ELF-1 (cell line): Measurements from ENCODE around the gene ZNF528.

Experiments
- DNase-seq: peaks from one replicate; pipeline ENCODE4 v3.0.0-alpha.2; 2016; ENCODE audit warnings: low read depth, low spot score

ZNF528 gene

DNA sequence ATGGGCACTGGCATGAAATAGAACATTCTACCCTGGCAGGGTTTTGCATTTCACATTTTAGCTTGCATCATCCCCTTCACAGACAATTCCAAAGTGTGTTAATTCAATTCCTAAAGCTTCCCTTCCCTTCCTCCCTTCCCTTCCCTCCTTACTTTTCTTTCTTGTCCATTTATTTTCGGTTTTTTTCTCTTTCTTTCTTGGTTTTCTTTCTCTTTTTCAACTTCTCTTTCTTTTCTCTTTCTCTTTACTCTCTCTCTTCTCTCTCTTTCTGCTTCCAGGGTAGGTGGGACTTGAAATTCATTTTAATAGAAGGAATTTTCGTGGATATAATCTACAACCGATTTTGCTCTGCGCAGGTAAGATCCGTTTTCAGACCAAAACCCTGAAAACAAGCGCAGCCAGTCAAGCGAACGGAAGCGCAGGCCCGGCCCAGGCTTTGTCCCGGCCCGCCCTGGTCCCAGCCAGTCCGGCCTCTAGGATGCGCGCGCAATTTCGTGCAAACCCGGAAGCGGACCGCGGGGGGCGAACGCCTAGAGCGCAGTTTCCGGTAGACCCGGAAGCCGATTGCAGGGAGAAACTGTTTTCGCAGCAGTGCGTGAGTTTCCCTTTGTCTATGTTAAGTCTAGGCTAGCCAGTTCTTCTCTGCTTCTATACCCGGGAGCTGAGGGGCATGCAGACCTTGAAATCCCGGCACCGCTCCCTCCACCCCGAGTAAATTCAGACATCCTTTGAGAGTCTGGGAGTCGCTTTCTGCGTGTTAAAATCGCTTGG is at the start of gene ZNF528:
ZNF528 (plus strand) TSS at position 540 of the 771 bp plus-strand sequence. CDS start 4,165 bp downstream, outside the sequence.
- DNase-seq: peak; percentile 95

DNA sequence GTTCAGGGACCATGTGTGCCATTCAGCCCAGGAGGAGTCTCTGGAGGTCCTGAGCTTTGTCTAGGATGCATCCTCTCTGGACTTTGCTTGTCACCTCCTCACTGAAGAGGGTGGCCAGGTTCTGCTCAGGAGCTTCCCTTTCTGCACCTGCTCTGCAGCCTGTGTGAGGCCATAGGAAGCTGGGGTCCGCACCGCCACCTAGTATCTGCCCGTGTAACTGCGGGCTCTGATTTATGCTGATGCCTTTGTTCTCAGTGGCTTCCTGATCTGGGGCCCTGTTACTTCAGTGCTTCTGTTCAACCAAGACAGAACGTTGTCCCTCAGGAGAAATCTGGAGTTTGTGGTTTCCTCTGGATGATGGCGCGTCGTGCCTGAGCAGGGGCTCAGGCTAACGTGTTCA is 46.1 kb upstream of the ZNF528 start:
- DNase-seq: peak; percentile 70

GRCh38 chr19:52366414-52366824 is 31.2 kb upstream of the ZNF528 start:
- DNase-seq: no peak

DNA sequence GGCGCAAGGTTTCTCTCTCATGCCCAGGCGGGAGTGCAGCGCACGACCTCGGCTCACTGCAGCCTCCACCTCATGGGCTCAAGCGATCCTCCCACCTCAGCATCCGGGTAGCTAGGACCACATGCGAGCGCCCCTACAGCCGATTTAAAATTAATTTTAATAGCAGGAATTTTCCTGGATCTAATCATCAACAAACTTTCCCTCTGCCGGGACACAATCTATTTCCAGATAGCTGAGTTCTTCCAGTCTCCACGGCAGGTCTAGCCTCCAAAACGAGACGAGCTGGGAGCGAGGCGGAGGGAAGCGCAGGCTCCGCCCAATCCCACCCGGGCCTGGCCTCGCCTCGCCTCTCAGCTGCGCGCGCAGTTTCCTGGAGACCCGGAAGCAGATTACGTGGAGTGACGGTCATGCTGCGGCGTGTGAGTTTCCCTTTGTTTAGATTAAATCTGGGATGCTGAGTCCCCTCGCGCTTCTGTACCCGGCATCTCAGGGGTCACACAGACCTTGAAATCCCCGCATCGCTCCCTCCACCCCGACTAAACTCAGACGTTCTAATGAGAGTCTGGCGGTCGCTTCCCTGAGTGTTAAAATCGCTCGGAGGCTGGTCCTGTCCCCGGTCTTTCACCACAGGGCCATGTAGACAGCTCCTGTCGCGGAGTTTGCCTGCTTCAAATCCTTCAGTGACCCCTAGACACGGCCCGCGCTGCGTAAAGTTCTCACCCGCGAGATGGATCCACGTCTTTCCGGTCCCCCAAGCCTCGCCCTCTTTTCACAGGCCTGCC is 27.9 kb upstream of the ZNF528 start, which contains the start of gene ZNF880:
ZNF880 (plus strand) TSS at position 365 of the 782 bp plus-strand sequence; CDS start at position 408, 43 bp downstream.
- peak; percentile 96 for DNase-seq

DNA sequence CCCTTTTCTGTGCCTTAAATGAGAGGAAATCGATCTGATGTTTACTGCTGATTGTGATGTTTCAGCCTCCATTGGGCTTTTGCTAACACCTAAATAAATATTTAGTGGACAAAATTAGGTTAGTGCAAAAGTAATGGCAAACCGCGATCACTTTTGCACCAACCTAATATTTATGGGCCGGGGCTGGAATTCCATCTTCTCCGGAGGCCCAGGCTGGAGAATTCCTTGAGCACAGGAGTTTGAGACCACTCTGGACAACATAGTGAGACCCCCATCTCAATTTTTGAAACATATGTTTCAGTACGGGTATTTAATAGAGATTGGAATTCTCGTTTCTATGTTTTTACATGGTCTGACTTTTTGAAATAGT is 27.3 kb upstream of the ZNF528 start:
- DNase-seq: no peak

- DNase-seq: no peak
Measured at GRCh38 chr19:52391135-52391534, 6.5 kb upstream of the ZNF528 start.

- no peak for DNase-seq
Measured at GRCh38 chr19:52398081-52398441, 412 bp downstream of the ZNF528 start.

- peak; percentile 43 for DNase-seq
Measured at GRCh38 chr19:52410276-52410675, 12.6 kb downstream of the ZNF528 start.

- DNase-seq: no peak
Measured at GRCh38 chr19:52415711-52416110, 18.1 kb downstream of the ZNF528 start.

DNA sequence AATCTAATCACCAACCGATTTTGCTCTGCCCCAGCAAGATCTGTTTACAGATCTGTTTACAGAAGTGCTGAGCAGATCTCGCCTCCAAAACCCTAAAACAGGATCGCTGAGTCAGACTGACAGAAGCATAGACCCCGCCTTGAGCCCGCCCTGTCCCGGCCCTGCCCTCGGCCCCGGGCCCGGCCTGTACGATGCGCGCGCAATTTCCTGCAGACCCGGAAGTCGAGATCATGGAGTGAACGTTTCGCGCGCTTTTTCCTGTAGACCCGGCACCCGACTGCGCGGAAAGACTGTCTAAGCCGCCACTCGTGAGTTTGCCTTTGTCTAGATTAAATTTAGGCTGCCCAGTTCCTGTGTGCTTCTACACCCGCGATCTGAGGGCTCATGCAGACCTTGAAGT is 31.3 kb downstream of the ZNF528 start, which contains the start of gene ZNF534:
ZNF534 (plus strand) TSS at position 212 of the 400 bp plus-strand sequence. CDS start 2,327 bp downstream, outside the sequence.
- DNase-seq: no peak

GRCh38 chr19:52442179-52442578 is 44.5 kb downstream of the ZNF528 start:
- DNase-seq: no peak

DNA sequence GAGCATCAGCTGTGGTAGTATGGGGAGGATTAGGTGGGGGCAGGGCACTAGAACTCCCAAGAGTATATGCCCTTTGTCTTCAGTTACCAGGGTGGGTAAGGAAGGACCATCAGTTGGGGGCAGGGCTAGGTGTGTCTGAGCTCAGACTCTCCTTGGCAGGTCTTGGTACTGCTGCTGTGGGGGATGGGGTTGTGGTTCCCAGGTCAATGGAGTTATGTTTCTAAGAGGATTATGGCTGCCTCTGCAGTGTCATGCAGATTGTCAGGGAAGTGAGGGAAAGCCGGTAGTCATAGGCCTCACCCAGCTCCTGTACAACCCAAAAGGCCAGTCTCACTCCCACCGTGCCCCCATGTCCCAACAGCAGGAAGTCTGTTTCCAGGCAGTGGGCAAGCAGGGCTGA is 46.9 kb downstream of the ZNF528 start:
- DNase-seq: peak; percentile 7

- DNase-seq: no peak
Measured at GRCh38 chr19:52451241-52451640, 53.6 kb downstream of the ZNF528 start.

DNA sequence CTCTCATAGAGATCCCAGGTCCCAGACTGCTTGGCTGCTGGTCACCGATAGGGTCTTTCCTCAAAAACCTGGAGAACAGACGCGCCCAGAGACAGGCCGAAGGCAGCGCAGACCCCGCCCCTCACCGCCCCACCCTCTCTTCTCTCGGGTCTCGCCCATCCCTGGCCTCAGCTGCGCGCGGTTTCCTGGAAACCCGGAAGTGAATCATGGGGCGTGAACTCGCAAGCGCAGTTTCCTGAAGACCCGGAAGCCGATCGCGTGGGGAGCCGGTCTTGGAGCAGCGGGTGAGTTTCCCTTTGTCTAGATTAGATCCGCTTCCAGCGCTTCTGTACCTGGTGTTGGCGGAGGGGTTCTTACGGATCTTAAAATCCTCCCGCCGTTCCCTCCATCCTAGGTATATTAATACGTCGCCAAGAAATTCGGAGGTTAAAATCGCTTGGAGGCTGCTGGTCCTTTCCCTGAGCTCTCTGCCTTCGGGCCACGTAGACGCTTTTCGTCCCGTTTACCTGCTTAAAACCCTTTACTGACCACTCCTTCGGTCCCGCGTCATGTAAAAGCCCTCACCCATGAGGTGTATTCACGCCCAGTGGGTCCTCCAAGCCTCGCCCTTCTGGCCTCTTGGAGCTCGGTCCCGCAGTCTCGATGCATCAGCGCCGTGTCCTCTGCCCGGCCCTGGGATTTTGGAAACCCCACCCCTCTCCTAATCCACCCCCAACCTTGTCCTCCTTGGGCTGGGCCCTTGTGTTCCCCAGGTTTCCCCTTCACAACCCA is 55.9 kb downstream of the ZNF528 start, which contains the start of gene ZNF578:
ZNF578 (plus strand) TSS at position 230 of the 771 bp plus-strand sequence. CDS start 48,293 bp downstream, outside the sequence.
- DNase-seq: peak; percentile 96

DNA sequence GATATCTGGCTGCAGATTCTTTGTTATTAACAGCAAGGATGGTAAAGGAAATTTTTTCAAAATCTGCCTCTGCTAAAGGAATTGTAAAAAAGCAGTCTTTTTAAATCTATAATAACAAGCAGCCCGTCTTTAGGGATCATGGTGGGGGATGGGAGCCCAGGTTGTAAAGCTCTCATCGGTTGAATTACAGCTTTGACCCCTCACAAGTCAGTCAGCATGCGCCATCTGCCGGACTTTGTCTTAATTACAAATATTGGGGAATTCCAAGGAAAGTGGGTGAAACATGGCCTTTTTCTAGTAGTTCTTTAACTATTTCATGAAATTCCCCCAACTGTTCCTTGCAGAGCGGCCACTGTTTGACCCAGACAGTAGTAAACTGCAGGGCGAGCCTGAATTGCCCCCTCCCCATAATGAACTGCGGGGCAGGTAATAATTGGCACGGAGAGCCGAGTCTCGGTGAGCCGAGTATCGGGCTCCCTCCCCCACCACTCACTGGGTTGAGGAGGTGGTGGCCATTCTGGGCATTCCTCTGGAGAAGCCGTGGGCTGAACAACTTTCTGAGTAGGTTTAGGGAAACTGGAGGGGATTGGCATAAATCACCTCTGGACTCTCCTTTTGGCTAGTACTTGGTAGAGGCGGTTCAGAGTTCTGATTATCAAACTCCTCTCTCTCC is 67.3 kb downstream of the ZNF528 start:
- DNase-seq: peak; percentile 24
